ENCODE measurements around the gene EPO. TPM values are rescaled to one million over a fixed set of nuclear protein-coding genes. Genes with fewer than 3 reads are reported as not detected.

The EPO gene
- total and polyA plus RNA-seq, 2 of the 8 experiments (the other 6 are each of a cell fraction or from before 2014, with no cell fraction given): 0.42 to 0.95 TPM

DNA sequence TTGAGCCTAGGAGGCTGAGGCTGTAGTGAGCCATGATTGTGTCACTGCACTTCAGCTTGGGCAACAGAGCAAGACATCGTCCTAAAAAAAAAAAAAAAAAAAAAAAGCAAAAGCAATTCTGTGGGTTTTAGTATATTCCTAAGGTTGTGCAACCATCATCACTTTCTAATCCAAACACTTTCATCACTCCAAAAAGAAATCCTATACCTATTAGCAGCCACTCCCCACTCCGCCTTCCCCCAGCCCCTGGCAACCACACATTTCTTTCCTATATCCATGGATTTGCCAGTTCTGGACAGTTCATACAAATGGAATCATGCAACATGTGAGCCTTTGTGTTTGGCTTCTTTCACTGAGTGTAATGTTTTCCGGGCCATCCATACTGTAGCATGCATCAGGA, 33.5 kb downstream of the EPO start (continued):
- no peak for TF ChIP-seq EGR1 (IDR thresholded peaks at IDR 0.05; ENCODE audit: borderline replicate concordance, low read depth, low read length)

All from H1 (cell line).